Muscle of arm (tissue), 12 donors: ENCODE results near the gene SEC31B. TPM values are rescaled to one million over a fixed set of nuclear protein-coding genes. Genes with fewer than 3 reads are reported as not detected.

Source experiments
- DNase-seq: peaks from one replicate; pipeline ENCODE4 v3.0.0-alpha.2; 2013
- polyA plus RNA-seq, 12 donors: library from polyadenylated mRNA; unstranded; fragments of 120-200 nt; gene quantifications; one replicate each; pipeline ENCODE4 v1.2.1, GENCODE V29; 2013; ENCODE audit not compliant: insufficient read length in 12 of 12

SEC31B gene
- polyA plus RNA-seq, 12 donors: 4.9 to 30.1 (median 11.3) TPM; not detected in 1

GRCh38 chr10:100496567-100496966, 23.1 kb downstream of the SEC31B start:
- DNase-seq: no peak

- no peak for DNase-seq
Observed at GRCh38 chr10:100490531-100490930, 29.1 kb downstream of the SEC31B start.

GRCh38 chr10:100489396-100489795, 30.3 kb downstream of the SEC31B start:
- DNase-seq: no peak

GRCh38 chr10:100487529-100487928, 32.1 kb downstream of the SEC31B start:
- no peak for DNase-seq

GRCh38 chr10:100485801-100486495, 33.7 kb downstream of the SEC31B start:
- DNase-seq: no peak

GRCh38 chr10:100485366-100485765, 34.3 kb downstream of the SEC31B start:
- no peak for DNase-seq

GRCh38 chr10:100483876-100484666, 35.6 kb downstream of the SEC31B start:
- no peak for DNase-seq

GRCh38 chr10:100482834-100483185, 36.9 kb downstream of the SEC31B start:
- no peak for DNase-seq

GRCh38 chr10:100482181-100482833, 37.4 kb downstream of the SEC31B start:
- peak; percentile 57 for DNase-seq

GRCh38 chr10:100481462-100482081, 38.1 kb downstream of the SEC31B start:
- DNase-seq: peak; percentile 89

GRCh38 chr10:100480002-100480401, 39.7 kb downstream of the SEC31B start:
- DNase-seq: no peak

- DNase-seq: no peak
Observed at GRCh38 chr10:100479037-100479436, 40.6 kb downstream of the SEC31B start.

- no peak for DNase-seq
Observed at GRCh38 chr10:100477970-100478369, 41.7 kb downstream of the SEC31B start.

GRCh38 chr10:100470367-100470766, 49.3 kb downstream of the SEC31B start:
- no peak for DNase-seq

- no peak for DNase-seq
Observed at GRCh38 chr10:100469756-100470155, 49.9 kb downstream of the SEC31B start.

GRCh38 chr10:100468978-100469377, 50.7 kb downstream of the SEC31B start:
- DNase-seq: no peak

GRCh38 chr10:100468322-100468721, 51.3 kb downstream of the SEC31B start:
- no peak for DNase-seq

GRCh38 chr10:100462709-100463108, 57.0 kb downstream of the SEC31B start, which contains the start of gene WNT8B:
TSS of gene WNT8B (plus strand) at chr10:100463009. CDS start at chr10:100463169, 160 bp downstream.
- no peak for DNase-seq

GRCh38 chr10:100448951-100449350, 70.7 kb downstream of the SEC31B start:
- DNase-seq: no peak

- DNase-seq: no peak
Observed at GRCh38 chr10:100447663-100448062, 72.0 kb downstream of the SEC31B start.

GRCh38 chr10:100446130-100446761, 73.4 kb downstream of the SEC31B start:
- DNase-seq: no peak

GRCh38 chr10:100442548-100442947, 77.1 kb downstream of the SEC31B start:
- DNase-seq: no peak
